Stimulated activated naive B cell treated with anti-CD40 and anti-IgM and Interleukin-4, amounts not matched to agents 10 μg/mL and 1 μg/mL and 100 μg/mL, for 72 hours (primary cell): Measurements from ENCODE around the gene LLCFC1.

ENCODE experiments used
- ATAC-seq, 2 donors: fragments of 150-1000 bp; cut with Tn5 transposase; replicated peaks; 2 replicates each; pipeline ENCODE4 v1.10.0; 2021; ENCODE audit warnings: moderate library complexity in 1 of 2
- DNase-seq: peaks from one replicate; pipeline ENCODE4 v3.0.0; 2021
- H3K27ac Mint-ChIP-seq: one replicate; pipeline ENCODE4 v1.8.0; 2022; ENCODE audit warnings: mild to moderate bottlenecking, mixed read lengths
- H3K27me3 Mint-ChIP-seq, 2 donors: one replicate each; pipeline ENCODE4 v1.8.0; 2022; ENCODE audit warnings: mixed read lengths in 2 of 2
- H3K36me3 Mint-ChIP-seq, 2 donors: one replicate each; pipeline ENCODE4 v1.8.0; 2022; ENCODE audit warnings: mixed read lengths in 2 of 2, mild to moderate bottlenecking in 1 of 2
- H3K4me1 Mint-ChIP-seq, 2 donors: one replicate each; pipeline ENCODE4 v1.8.0; 2022; ENCODE audit warnings: mixed read lengths in 2 of 2, mild to moderate bottlenecking in 1 of 2
- H3K4me3 Mint-ChIP-seq, 2 donors: one replicate each; pipeline ENCODE4 v1.8.0; 2022; ENCODE audit warnings: mild to moderate bottlenecking in 2 of 2, mixed read lengths in 2 of 2, moderate library complexity in 1 of 2
- H3K9me3 Mint-ChIP-seq, 2 donors: one replicate each; pipeline ENCODE4 v1.8.0; 2022; ENCODE audit warnings: mixed read lengths in 2 of 2, mild to moderate bottlenecking in 1 of 2

Gene LLCFC1

DNA sequence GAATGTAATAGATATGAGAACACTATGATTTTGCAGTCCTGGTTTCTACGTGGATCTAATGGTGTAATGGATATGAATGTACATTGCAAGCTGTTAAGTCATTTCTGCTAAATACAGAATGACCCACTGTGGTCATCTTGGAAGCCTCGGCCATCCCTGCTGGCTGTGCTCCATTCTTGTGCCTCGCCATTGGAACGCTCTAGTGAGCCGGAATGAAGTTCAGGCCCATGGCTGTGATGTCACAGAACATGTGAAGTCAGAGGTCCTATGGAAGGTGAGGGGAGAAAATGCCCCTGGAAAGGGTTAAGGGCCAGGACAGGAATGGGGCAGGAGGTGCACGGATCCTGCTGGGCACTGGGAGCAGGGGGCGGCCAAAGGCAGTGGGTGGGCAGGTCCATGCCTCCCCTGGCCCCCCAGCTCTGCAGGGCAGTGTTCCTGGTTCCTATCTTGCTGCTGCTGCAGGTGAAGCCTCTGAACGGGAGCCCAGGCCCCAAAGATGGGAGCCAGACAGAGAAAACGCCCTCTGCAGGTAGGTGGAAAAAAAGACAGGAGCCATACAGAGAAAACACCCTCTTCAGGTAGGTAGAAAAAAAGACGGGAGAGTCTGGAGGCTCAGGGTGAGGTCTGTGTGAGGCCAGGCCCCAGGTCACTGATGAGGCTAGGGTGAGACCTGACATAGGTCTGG is at the start of gene LLCFC1:
Gene LLCFC1 (plus strand): TSS at position 259 of the 685 bp plus-strand sequence. CDS start 138 bp downstream, at position 397.
- Mint-ChIP-seq H3K27ac (no peak within 1 kb of the TSS), H3K4me3 (no peak within 1 kb of the TSS), H3K4me1 (no peaks in the 10 kb centered on the region), H3K9me3 (no peaks in the 10 kb centered on the region), H3K36me3 (no peaks in the 10 kb centered on the region), H3K27me3 (peaks cover 30 to 32% of the 10 kb centered on the region in 2 donors)
- peak; percentile 41 to 48 for ATAC-seq
- no peak for DNase-seq

DNA sequence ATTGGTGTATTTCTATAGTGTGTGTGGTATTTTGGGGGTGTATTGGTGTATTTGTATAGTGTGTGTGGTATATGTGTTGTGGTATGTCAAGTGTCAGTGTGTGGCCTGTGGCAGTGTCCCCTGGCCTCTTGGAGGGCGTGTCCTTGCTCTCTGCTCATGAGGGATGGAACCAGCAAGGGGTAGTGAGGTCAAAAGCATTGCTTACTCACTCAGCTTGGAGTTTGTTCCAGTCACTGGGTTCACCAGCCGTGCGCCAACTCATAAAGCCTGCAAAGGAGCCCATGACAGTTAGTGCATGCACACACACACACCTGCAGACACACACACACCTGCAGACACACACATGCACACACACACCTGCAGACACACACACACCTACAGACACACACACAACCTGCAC is 49.5 kb upstream of the LLCFC1 start:
- Mint-ChIP-seq H3K9me3 (no peaks in the 10 kb centered on the region), H3K4me1 (peaks cover 0 to 4% of the 10 kb centered on the region in 2 donors), H3K27ac (no peak overlapping the region), H3K4me3 (no peak overlapping the region), H3K36me3 (no peaks in the 10 kb centered on the region), H3K27me3 (peaks cover 0 to 10% of the 10 kb centered on the region in 2 donors)
- no peak for ATAC-seq
- DNase-seq, result no peak

DNA sequence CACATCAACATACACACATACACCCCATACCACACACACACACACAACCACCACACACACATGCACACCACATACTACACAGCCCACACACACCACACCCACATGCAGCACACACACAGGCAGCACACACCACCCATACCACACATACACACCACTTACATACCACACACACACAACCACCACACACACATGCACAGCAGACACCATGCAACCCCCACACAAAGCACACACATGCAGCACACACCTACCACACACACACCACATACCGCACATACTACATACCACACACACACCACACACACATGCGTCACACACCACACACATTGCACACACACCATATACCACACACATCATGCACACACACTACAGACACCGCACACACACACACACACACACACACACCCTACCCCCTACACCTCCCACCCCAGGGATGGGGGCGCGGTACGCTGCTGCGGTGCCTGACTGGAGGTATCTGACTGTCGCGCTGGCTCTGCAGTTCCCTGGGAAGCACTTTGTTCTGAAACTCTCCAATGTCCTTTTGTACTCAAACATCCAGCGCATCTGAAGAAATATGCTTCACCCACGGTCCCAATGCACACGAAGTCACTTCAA is 48.3 kb upstream of the LLCFC1 start:
- Mint-ChIP-seq H3K9me3 (no peaks in the 10 kb centered on the region), H3K4me3 (no peak overlapping the region), H3K27me3 (peaks cover 0 to 10% of the 10 kb centered on the region in 2 donors), H3K4me1 (peaks cover 0 to 4% of the 10 kb centered on the region in 2 donors), H3K36me3 (no peaks in the 10 kb centered on the region), H3K27ac (no peak overlapping the region)
- ATAC-seq, result no peak
- DNase-seq, result no peak

DNA sequence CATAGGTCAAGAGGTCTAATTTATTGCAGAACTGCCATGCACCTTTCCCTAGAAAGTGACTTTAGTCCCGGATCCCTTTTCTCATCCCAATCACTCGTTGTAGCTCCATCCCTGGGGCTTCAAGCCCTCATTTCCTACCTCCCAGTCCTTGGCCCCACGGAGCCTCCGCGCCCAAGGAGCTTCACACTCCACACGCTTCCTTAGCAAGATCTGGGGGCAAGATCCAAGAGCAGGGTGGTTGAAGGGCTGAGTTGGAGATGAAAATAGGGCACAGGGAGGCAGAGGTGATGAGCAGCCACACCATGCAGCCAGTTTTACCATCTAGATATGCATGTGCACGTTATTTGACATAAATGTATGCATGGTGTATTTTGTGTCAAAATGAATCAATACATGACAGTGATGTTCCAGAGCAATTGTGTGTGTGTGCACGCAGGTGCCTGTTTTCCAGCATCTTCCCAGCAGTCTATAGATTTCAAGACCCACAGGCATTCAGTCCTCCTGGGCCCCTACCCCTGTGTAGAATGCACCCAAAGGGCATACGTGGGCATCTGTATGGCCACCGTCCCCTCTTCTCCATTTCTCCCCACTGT is 47.7 kb upstream of the LLCFC1 start:
- Mint-ChIP-seq H3K36me3 (no peaks in the 10 kb centered on the region), H3K27me3 (peaks cover 0 to 14% of the 10 kb centered on the region in 2 donors), H3K27ac (no peak overlapping the region), H3K4me1 (peaks cover 0 to 4% of the 10 kb centered on the region in 2 donors), H3K4me3 (no peak overlapping the region), H3K9me3 (no peaks in the 10 kb centered on the region)
- DNase-seq (no peak), ATAC-seq (no peak)

DNA sequence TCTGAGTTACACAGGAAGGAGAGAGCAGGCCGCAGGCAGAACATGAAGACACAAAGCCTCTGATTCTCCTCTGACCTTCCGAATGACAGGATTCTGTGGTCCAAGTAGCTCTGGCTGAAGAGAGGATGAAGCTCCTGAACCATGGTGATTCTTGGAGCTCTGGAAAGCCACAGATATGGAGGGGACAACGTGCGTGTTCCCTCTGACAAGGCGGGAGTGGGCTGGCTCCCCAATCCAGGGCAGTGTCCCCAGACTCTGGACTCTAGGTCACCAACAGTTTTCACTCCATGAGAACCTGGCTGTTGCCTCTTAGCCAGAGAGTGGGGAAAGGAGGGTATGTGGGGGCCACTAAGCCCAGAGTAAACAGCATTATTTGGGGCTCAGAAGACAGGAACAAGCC is 46.3 kb upstream of the LLCFC1 start:
- H3K4me1 Mint-ChIP-seq, result peaks cover 0 to 4% of the 10 kb centered on the region in 2 donors
- DNase-seq (no peak), ATAC-seq (no peak)
- no peaks in the 10 kb centered on the region for H3K36me3 Mint-ChIP-seq
- no peak overlapping the region for H3K27ac Mint-ChIP-seq
- H3K27me3 Mint-ChIP-seq, result peaks cover 0 to 22% of the 10 kb centered on the region in 2 donors
- no peak overlapping the region for H3K4me3 Mint-ChIP-seq
- H3K9me3 Mint-ChIP-seq, result no peaks in the 10 kb centered on the region

DNA sequence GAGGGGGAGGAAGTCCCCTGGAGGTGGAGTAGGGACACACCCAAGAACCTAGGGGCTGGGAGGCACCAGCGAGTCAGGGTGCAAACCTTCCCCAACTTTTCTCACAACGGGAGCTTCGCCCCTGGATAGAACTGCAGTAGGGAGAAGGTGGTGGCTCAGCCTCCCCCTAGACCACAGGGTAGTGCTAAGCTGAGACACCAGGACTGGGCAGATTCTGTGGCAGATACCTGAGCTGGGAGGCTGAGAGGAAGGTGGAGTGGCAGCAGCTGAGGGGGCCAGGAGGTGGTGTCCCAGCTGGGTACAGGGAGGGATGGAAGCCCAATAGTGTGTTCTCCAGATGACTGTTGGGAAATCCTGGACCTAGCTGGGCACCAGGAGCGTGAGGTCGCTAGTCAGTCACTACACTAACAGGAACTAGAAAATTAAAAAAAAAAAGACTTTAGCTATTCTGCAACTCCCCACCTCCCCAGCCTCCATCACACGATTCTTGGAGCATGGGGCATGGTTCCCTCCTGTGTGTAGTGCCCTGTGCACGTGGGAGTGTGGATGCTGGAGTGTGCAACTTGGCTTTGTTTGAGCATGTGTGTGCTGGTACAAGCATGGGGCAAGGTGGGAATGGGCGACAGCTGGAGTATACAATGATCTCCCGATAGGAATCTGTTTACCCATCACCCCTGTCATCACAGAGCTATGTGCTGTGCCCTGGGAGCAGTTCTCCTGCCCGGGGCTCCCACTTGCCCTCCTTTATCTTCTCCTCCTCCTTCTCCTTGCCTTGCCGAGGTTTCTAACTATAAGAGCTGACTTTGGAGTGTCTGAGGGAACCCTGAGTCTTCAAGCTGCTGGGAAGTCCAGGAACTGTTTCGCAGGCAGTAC is 44.9 kb upstream of the LLCFC1 start:
- H3K36me3 Mint-ChIP-seq, result no peaks in the 10 kb centered on the region
- H3K4me3 Mint-ChIP-seq, result no peak overlapping the region
- ATAC-seq (no peak), DNase-seq (no peak)
- H3K27me3 Mint-ChIP-seq, result peaks cover 0 to 27% of the 10 kb centered on the region in 2 donors
- no peak overlapping the region for H3K27ac Mint-ChIP-seq
- peaks cover 0 to 4% of the 10 kb centered on the region in 2 donors for H3K4me1 Mint-ChIP-seq
- H3K9me3 Mint-ChIP-seq, result no peaks in the 10 kb centered on the region

DNA sequence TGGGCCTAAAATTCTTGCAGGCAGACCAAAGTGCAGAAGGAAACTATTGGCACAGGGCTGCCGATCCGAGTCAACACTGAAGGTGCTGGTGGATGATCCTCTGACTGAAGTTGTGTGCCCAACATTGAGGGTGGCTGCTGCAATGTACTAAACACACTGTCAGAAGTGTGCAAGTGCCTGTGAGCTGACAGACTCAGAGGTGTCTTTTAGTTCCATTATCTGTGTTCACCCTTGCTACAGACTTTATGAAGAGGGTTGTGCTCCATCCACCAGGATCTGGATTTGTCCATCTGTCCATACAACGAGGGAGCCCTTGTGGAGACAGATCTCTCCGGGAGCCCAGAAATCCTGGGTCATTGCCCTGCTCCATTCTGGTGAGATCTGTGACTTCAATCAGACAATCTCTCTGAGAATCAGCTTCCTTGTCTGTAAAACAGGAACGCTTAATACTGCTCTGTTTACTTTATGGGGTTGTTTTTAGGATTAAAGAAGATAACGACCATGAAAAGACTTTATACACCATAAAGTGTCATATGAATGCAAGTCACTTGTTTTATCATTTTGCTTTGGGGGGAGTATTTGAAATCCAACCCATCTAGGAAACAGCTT is 44.2 kb upstream of the LLCFC1 start:
- H3K4me3 Mint-ChIP-seq, result no peak overlapping the region
- no peak overlapping the region for H3K27ac Mint-ChIP-seq
- ATAC-seq, result no peak
- no peaks in the 10 kb centered on the region for H3K36me3 Mint-ChIP-seq
- H3K9me3 Mint-ChIP-seq, result no peaks in the 10 kb centered on the region
- H3K27me3 Mint-ChIP-seq, result peaks cover 0 to 31% of the 10 kb centered on the region in 2 donors
- peaks cover 0 to 4% of the 10 kb centered on the region in 2 donors for H3K4me1 Mint-ChIP-seq
- DNase-seq, result no peak

DNA sequence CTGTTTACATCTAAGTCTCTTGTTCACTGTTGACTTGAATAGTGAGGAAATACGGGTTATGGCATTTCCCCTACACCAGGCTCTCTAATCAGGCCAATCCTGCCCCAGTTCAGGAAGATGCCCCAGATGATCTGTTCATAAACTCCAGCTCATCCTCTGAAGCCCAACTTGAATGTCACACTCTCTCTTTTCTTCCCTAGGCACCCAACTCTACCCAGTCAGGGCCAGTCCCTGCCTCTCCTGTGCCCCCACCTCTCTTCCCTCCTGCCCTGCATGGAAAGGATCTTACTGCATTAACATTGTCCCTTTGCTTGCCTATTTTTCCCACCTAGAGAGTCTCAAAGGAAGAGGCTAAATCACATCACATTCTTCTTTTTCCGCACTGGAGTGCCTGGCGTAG is 43.1 kb upstream of the LLCFC1 start:
- Mint-ChIP-seq H3K27ac (no peak overlapping the region), H3K9me3 (no peaks in the 10 kb centered on the region), H3K27me3 (peaks cover 0 to 26% of the 10 kb centered on the region in 2 donors)

DNA sequence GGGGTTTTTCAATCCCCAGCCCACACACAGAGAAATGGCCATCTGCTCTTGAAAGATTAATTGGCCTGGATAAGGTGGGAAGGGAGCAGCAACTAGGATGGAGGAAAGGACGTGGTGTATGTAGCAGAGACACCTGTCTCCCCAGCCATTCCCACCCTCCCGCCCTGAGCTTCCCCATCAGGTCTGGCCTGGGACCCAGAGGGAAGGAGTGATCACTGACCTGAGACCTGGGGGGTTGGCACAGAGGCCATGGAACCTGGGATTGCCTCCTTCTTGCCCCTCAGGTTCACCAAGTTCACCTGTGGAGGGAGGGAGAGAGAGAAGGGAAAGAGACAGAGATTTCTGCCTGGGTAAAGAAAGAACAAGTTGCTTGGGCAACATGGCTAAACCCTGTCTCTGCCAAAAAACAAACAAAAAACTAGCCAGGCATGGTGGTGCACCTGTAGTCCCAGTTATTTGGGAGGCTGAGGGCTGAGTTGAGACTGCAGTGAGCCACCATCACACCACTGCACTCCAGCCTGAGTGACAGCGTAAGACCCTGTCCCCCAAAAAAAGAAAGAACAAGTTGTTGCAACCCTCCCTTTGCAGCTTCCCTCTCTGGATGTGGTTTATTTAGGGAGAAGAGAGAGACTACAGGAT is 42.4 kb upstream of the LLCFC1 start:
- no peak overlapping the region for H3K4me3 Mint-ChIP-seq
- no peaks in the 10 kb centered on the region for H3K4me1 Mint-ChIP-seq
- ATAC-seq, result no peak
- peaks cover 0 to 26% of the 10 kb centered on the region in 2 donors for H3K27me3 Mint-ChIP-seq
- no peak overlapping the region for H3K27ac Mint-ChIP-seq
- no peaks in the 10 kb centered on the region for H3K9me3 Mint-ChIP-seq
- no peak for DNase-seq
- no peaks in the 10 kb centered on the region for H3K36me3 Mint-ChIP-seq

More for the DNA sequence above, 43.1 kb upstream of the LLCFC1 start:
- Mint-ChIP-seq H3K4me1 (no peaks in the 10 kb centered on the region), H3K4me3 (no peak overlapping the region), H3K36me3 (no peaks in the 10 kb centered on the region)
- ATAC-seq (no peak), DNase-seq (no peak)

DNA sequence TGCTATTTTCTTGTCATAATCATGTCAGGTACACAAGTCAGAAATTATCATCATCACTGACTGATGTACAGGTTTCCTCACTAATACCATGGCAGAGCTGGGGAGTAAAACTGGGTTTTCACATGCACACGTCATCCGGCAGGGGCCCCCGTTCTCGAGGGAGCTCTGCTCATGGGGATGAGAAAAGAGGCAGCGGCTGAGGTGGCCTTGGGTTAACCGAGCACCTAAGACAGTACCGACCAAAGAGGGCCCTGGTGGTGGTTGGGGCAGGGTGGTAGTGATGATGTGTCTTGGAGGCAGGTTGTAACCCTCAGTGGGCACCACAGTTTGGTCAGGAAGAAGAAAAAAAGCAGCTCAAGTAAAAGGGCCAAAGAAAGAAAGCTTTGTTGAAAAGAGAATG is 41.6 kb upstream of the LLCFC1 start:
- Mint-ChIP-seq H3K4me3 (no peak overlapping the region), H3K27ac (no peak overlapping the region), H3K36me3 (no peaks in the 10 kb centered on the region), H3K27me3 (peaks cover 0 to 26% of the 10 kb centered on the region in 2 donors), H3K4me1 (no peaks in the 10 kb centered on the region), H3K9me3 (no peaks in the 10 kb centered on the region)
- no peak for ATAC-seq
- DNase-seq, result no peak

DNA sequence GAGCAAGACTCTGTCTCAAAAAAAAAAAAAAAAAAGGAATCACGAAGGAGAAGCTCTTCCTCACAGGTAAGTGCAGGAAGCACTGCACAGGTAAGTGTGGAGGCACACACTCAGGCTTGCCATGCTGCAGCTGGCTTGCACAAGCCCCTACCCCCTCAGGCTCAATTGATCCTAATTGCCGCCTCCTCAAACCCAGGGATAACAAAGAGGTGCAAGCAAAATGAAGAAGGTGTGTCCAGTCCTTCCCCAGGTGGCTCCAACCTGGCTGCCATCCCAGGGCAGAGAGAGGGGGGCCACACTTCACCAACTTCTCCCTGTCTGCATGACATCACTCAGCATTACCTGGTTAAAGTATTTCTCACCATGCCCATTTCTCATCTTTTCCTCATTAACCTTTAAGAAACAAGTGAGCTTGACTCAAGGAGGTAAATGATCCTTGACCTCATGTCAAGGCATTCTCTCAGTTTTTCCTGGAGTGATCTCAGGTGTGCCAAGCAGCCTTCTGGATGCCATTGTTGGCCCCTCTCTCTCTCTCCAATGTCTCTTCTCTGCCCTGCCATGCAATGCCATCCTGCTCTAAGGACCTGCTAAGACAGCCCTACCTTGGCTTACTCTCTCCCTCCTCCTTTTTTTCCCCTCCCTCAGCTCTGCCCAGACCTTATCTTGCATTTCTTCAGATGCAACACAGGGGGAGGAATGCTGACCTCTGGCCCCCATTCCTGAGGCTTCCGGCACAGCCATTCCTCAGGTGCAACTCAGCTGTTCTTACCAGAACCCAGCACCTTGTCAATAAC is 40.7 kb upstream of the LLCFC1 start:
- Mint-ChIP-seq H3K36me3 (peaks cover 0 to 4% of the 10 kb centered on the region in 2 donors), H3K27ac (no peak overlapping the region), H3K4me1 (no peaks in the 10 kb centered on the region), H3K4me3 (no peak overlapping the region), H3K9me3 (peaks cover 2 to 4% of the 10 kb centered on the region in 2 donors), H3K27me3 (peaks cover 0 to 26% of the 10 kb centered on the region in 2 donors)
- ATAC-seq, result no peak
- no peak for DNase-seq

DNA sequence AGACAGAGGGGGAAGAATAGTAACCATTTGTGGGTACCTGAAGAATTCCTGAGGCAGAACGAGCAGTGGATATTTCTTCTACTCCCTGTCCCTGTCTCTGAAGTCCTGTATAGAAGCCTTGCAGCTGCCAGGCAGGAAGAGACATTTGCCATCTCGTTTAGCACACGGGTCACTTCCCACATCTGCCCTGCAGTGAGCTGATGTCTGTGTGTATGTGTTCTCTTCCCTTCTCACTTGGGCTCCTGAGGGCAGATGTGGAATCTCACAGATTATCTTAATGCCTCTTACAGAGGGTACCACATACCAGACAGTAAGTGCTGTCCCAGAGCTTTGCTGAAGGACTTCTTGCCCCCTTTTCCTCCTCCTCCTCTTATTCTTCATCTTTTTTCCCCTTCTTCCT is 39.6 kb upstream of the LLCFC1 start:
- Mint-ChIP-seq H3K4me3 (no peak overlapping the region), H3K9me3 (peaks cover 2 to 4% of the 10 kb centered on the region in 2 donors)

More for the DNA sequence above, 39.6 kb upstream of the LLCFC1 start:
- H3K27ac Mint-ChIP-seq, result no peak overlapping the region
- H3K36me3 Mint-ChIP-seq, result peaks cover 0 to 4% of the 10 kb centered on the region in 2 donors
- no peak for DNase-seq
- peaks cover 0 to 26% of the 10 kb centered on the region in 2 donors for H3K27me3 Mint-ChIP-seq
- H3K4me1 Mint-ChIP-seq, result no peaks in the 10 kb centered on the region
- ATAC-seq, result no peak
